Measurements from ENCODE around the gene POU6F2. TPM values are rescaled to one million over a fixed set of nuclear protein-coding genes. Genes with fewer than 3 reads are reported as not detected.

Gene POU6F2
- total and polyA plus RNA-seq, 8 donors = 0.37 TPM; not detected in 7

DNA sequence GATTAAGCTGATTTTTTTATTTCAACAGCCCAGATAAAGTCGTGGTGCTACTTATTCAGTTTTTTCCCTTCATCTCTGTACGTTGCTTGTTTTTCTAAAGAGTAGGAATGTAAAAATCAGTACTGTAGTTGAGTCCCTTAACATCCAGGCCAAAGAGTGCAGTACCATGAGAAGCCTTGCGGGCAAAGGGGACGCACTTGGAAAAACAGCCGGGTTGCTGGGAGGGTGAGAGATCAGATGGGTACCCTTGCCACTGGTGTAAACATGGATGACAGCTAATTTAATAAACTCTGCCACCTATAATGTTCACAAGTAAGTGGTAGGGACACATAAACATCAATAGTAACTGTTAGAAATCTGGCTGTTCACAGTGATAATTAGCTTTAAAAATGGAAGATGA is 175.9 kb downstream of the POU6F2 start:
- intact Hi-C loops (cut with DNase I; ENCODE audit: low total_unique reads) = no loop called here
- 55 to 67% (median 62%) methylated on average over 5 of the region's 5 CpGs for WGBS, 5 donors
- TF ChIP-seq EP300 (IDR thresholded peaks at IDR 0.05) (no peak), POLR2A (IDR thresholded peaks at IDR 0.05) (no peak), POLR2AphosphoS5 (IDR thresholded peaks at IDR 0.05) (no peak)
- TF ChIP-seq, protein P1, sequence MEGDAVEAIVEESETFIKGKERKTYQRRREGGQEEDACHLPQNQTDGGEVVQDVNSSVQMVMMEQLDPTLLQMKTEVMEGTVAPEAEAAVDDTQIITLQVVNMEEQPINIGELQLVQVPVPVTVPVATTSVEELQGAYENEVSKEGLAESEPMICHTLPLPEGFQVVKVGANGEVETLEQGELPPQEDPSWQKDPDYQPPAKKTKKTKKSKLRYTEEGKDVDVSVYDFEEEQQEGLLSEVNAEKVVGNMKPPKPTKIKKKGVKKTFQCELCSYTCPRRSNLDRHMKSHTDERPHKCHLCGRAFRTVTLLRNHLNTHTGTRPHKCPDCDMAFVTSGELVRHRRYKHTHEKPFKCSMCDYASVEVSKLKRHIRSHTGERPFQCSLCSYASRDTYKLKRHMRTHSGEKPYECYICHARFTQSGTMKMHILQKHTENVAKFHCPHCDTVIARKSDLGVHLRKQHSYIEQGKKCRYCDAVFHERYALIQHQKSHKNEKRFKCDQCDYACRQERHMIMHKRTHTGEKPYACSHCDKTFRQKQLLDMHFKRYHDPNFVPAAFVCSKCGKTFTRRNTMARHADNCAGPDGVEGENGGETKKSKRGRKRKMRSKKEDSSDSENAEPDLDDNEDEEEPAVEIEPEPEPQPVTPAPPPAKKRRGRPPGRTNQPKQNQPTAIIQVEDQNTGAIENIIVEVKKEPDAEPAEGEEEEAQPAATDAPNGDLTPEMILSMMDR (IDR thresholded peaks at IDR 0.05) = no peak
- Histone ChIP-seq H3K9me3 (no peaks in the 10 kb centered on the region), H3K27ac (no peak overlapping the region), H3K4me3 (no peak overlapping the region), H3K36me3 (no peaks in the 10 kb centered on the region), H3K4me1 (no peaks in the 10 kb centered on the region), H3K27me3 (no peaks in the 10 kb centered on the region)
- no peak for DNase-seq

DNA sequence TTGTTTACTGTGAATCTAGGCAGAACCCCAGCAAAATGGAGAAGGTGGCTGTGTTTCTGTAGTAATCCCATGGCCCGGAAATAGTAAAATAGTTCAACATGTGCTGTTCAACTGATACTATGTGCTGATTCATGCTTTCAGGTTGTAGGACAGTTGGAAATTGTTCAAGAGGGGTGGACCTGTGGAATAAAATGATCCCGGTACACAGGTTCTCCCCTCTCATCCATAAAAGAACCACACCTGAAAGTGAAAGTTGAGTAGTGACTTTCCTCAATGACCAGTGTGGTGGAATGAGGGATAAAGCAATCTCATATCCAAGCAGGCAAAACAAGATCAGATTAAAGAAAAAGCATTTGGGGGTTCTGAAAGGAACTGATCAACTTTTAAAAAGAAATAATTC is 177.1 kb downstream of the POU6F2 start:
- Histone ChIP-seq H3K36me3 (no peaks in the 10 kb centered on the region), H3K27me3 (no peaks in the 10 kb centered on the region), H3K9me3 (no peaks in the 10 kb centered on the region), H3K27ac (no peak overlapping the region), H3K4me3 (no peak overlapping the region), H3K4me1 (no peaks in the 10 kb centered on the region)
- DNase-seq = no peak
- intact Hi-C loops (cut with DNase I; ENCODE audit: low total_unique reads) = no loop called here
- 59 to 77% (median 71%) methylated on average over 2 of the region's 2 CpGs for WGBS, 5 donors
- TF ChIP-seq, protein P1 (IDR thresholded peaks at IDR 0.05) = no peak
- no peak for TF ChIP-seq POLR2AphosphoS5 (IDR thresholded peaks at IDR 0.05)
- TF ChIP-seq EP300 (IDR thresholded peaks at IDR 0.05) = no peak
- no peak for TF ChIP-seq POLR2A (IDR thresholded peaks at IDR 0.05)

DNA sequence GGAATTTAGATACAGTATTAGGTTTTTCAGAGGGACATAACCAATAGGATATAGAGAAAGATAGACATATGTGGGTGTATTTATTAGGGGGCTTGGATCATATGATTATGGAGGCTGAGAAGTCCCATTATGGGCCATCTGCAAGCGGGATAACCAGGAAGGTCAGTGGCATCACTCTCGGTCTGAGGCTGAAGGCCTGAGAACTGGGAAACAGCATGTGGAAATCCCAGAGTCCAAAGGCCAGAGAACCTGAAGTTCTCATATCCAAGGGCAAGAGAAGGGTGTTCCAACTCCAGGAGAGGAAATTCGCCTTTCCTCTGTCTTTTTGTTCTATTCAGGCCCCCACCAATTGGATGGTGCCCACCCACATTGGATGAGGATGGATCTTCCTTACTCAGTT is 180.7 kb downstream of the POU6F2 start:
- no peaks in the 10 kb centered on the region for H3K9me3 ChIP-seq
- H3K27ac ChIP-seq = no peak overlapping the region
- TF ChIP-seq POLR2AphosphoS5 (IDR thresholded peaks at IDR 0.05) = no peak
- TF ChIP-seq, protein P1 (IDR thresholded peaks at IDR 0.05) = no peak
- no peak for TF ChIP-seq POLR2A (IDR thresholded peaks at IDR 0.05)
- TF ChIP-seq EP300 (IDR thresholded peaks at IDR 0.05) = no peak
- 69 to 85% (median 82%) methylated on average over 3 of the region's 3 CpGs for WGBS, 5 donors
- no peaks in the 10 kb centered on the region for H3K4me1 ChIP-seq
- no peak overlapping the region for H3K4me3 ChIP-seq
- intact Hi-C loops (cut with DNase I; ENCODE audit: low total_unique reads) = no loop called here
- DNase-seq = no peak
- H3K27me3 ChIP-seq = no peaks in the 10 kb centered on the region
- H3K36me3 ChIP-seq = no peaks in the 10 kb centered on the region

DNA sequence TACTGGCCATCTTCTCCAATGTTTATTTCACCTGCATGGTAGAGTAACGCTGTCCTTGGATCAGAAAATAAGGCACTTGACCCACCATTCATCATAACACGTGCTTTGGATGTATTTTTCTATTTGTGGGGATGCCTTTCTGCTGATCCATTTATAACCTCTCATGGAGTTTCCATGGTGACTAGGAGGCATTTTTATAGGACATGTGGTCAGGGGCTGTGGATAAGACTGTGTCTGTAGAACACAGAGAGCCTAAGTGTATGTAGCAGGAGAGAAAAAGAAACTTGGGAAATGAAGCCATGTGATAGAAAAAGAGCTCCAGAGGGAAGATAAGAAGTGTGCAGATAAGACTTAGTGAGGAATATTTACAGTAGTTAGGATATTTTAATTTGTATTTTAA is 184.2 kb downstream of the POU6F2 start:
- Histone ChIP-seq H3K36me3 (no peaks in the 10 kb centered on the region), H3K9me3 (no peaks in the 10 kb centered on the region), H3K4me1 (no peaks in the 10 kb centered on the region), H3K27ac (no peak overlapping the region), H3K27me3 (no peaks in the 10 kb centered on the region), H3K4me3 (no peak overlapping the region)
- intact Hi-C loops (cut with DNase I; ENCODE audit: low total_unique reads) = no loop called here
- DNase-seq = no peak
- WGBS, 5 donors = 62 to 89% (median 84%) methylated on average over 2 of the region's 2 CpGs
- TF ChIP-seq EP300 (IDR thresholded peaks at IDR 0.05) = no peak
- TF ChIP-seq POLR2AphosphoS5 (IDR thresholded peaks at IDR 0.05) = no peak
- TF ChIP-seq, protein P1 (IDR thresholded peaks at IDR 0.05) = no peak
